Prostate gland (tissue), 2 donors: ENCODE measurements around the gene ARL16.

ENCODE experiments used
- CTCF ChIP-seq, 4 experiments: fragments of 200-600 bp in 2 of 4; fragments of 450-650 bp in 2 of 4; sonication (generic) in 2 of 4; IDR thresholded peaks; 1 replicate in 3 of 4; 2 replicates in 1 of 4; pipeline ENCODE4 v1.5.1; 2016 to 2019; ENCODE audit warnings: antibody characterized with exemption in 4 of 4, mild to moderate bottlenecking in 2 of 4, moderate library complexity in 2 of 4
- POLR2AphosphoS5 ChIP-seq: sonication (generic); formaldehyde crosslinking; IDR thresholded peaks from one replicate; pipeline ENCODE4 v1.6.1; 2017; ENCODE audit warnings: antibody characterized with exemption

- TF ChIP-seq CTCF (IDR thresholded peaks at IDR 0.05) = no peak
- TF ChIP-seq POLR2AphosphoS5 = no peak
Observed at GRCh38 chr17:81701288-81702071, 17.9 kb upstream of the ARL16 start.
